H1 (cell line): ENCODE measurements around the gene AQP7. TPM values are rescaled to one million over a fixed set of nuclear protein-coding genes. Genes with fewer than 3 reads are reported as not detected.
A peak's percentile ranks its signal among the peaks of the same experiment; 100 is the strongest.

Experiments
- CTCF ChIA-PET: fragments of 300-600 bp; sonication (Branson Sonifier 250); formaldehyde crosslinking; loops from one replicate; lab custom pipeline; 2021; ENCODE audit not compliant: partially characterized antibody; lab: Charles Lee
- POLR2A ChIA-PET: fragments of 300-600 bp; sonication (Branson Sonifier 250); formaldehyde crosslinking; loops from one replicate; lab custom pipeline; 2021; ENCODE audit warnings: inconsistent platforms; ENCODE audit not compliant: partially characterized antibody; lab: Charles Lee
- DNase-seq, 2 experiments: peaks; one replicate each; pipeline versions ENCODE4 v3.0.0 to v3.0.0-alpha.2; 2010 to 2022; ENCODE audit warnings: low spot score in 2 of 2, low read depth in 1 of 2, mixed read lengths in 1 of 2
- FAIRE-seq: peaks from 2 replicates; lab custom pipeline; 2011; peaks lifted over from hg19 to GRCh38; lab: Jason Lieb, UNC
- H2AFZ ChIP-seq: 2 replicates; pipeline ENCODE4 v1.8.1; 2012; ENCODE audit warnings: low read length, inconsistent platforms
- H2AK5ac ChIP-seq: 2 replicates; pipeline ENCODE4 v1.6.1; 2013; ENCODE audit warnings: low read depth, low read length
- H2BK120ac ChIP-seq: replicated peaks from 2 replicates; pipeline ENCODE3; 2013; ENCODE audit warnings: low read depth, low read length, inconsistent platforms
- H2BK12ac ChIP-seq: 2 replicates; pipeline ENCODE4 v1.6.1; 2013; ENCODE audit warnings: low read depth, low read length
- H2BK15ac ChIP-seq: 2 replicates; pipeline ENCODE4 v1.6.1; 2013; ENCODE audit warnings: low read length
- H2BK20ac ChIP-seq: 2 replicates; pipeline ENCODE4 v1.6.1; 2013; ENCODE audit warnings: low read length
- H2BK5ac ChIP-seq: 2 replicates; pipeline ENCODE4 v1.6.1; 2013; ENCODE audit warnings: low read depth, low read length
- H3K14ac ChIP-seq: 2 replicates; pipeline ENCODE4 v1.6.1; 2013; ENCODE audit warnings: inconsistent platforms; ENCODE audit not compliant: insufficient read length
- H3K18ac ChIP-seq: 2 replicates; pipeline ENCODE4 v1.6.1; 2013; ENCODE audit warnings: low read length; ENCODE audit errors: extremely low read depth
- H3K23ac ChIP-seq: 2 replicates; pipeline ENCODE4 v1.6.1; 2013; ENCODE audit warnings: inconsistent platforms; ENCODE audit not compliant: insufficient read length
- H3K23me2 ChIP-seq: 2 replicates; pipeline ENCODE4 v1.6.1; 2013; ENCODE audit warnings: low read depth, low read length
- H3K27ac ChIP-seq: 2 replicates; pipeline ENCODE4 v1.6.1; 2011; ENCODE audit warnings: low read depth, low read length, inconsistent platforms
- H3K27me3 ChIP-seq, 4 experiments: replicated peaks in 1 of 4; 1 replicate in 1 of 4; 2 replicates in 3 of 4; pipeline versions ENCODE4 v1.6.1 to v1.8.1; 2011 to 2013; ENCODE audit warnings: low read length in 3 of 4, mild to moderate bottlenecking in 3 of 4, inconsistent platforms in 2 of 4, mixed read lengths in 2 of 4, moderate library complexity in 1 of 4; ENCODE audit not compliant: control insufficient read depth in 3 of 4, insufficient read depth in 3 of 4; ENCODE audit errors: extremely low read depth in 1 of 4
- H3K36me3 ChIP-seq, 4 experiments: 2 replicates each; pipeline versions ENCODE4 v1.6.1 to v1.8.1; 2011 to 2013; ENCODE audit warnings: mild to moderate bottlenecking in 4 of 4, low read length in 3 of 4, moderate library complexity in 2 of 4, control low read depth in 1 of 4, inconsistent platforms in 1 of 4; ENCODE audit not compliant: insufficient read depth in 4 of 4, control insufficient read depth in 2 of 4
- H3K4ac ChIP-seq: replicated peaks from 2 replicates; pipeline ENCODE3; 2013; ENCODE audit warnings: low read length, low read depth, mixed read lengths, inconsistent platforms; ENCODE audit not compliant: insufficient read length
- H3K4me1 ChIP-seq, 4 experiments: replicated peaks in 1 of 4; 1 replicate in 1 of 4; 2 replicates in 3 of 4; pipeline versions ENCODE4 v1.6.1 to v1.8.1; 2011 to 2013; ENCODE audit warnings: low read length in 3 of 4, inconsistent platforms in 2 of 4, mixed read lengths in 1 of 4; ENCODE audit not compliant: insufficient read depth in 4 of 4, control insufficient read depth in 3 of 4
- H3K4me2 ChIP-seq, 2 experiments: 2 replicates each; pipeline versions ENCODE4 v1.6.1 to v1.8.1; 2011 to 2013; ENCODE audit warnings: low read depth in 2 of 2, low read length in 2 of 2, control low read depth in 1 of 2, inconsistent platforms in 1 of 2, mild to moderate bottlenecking in 1 of 2; ENCODE audit not compliant: insufficient read depth in 1 of 2
- H3K4me3 ChIP-seq, 4 experiments: fragments of 200-600, 300-600 bp in 1 of 4; sonication (generic), shearing (Covaris generic), sonication (Bioruptor Twin) in 1 of 4; 2 replicates each; pipeline versions ENCODE4 v1.5.1 to v1.8.1; 2011 to 2016; ENCODE audit warnings: low read length in 4 of 4, low read depth in 3 of 4, control low read depth in 2 of 4, inconsistent platforms in 2 of 4, mild to moderate bottlenecking in 2 of 4, mixed read lengths in 1 of 4, moderate library complexity in 1 of 4; ENCODE audit not compliant: insufficient read depth in 2 of 4; ENCODE audit errors: extremely low read depth in 1 of 4
- H3K56ac ChIP-seq: replicated peaks from 2 replicates; pipeline ENCODE3; 2013; ENCODE audit warnings: low read depth, mild to moderate bottlenecking, mixed read lengths, low read length, inconsistent platforms; ENCODE audit not compliant: insufficient read length
- H3K79me1 ChIP-seq: 2 replicates; pipeline ENCODE4 v1.6.1; 2013; ENCODE audit warnings: low read depth, low read length, control low read depth
- H3K79me2 ChIP-seq, 2 experiments: 2 replicates each; pipeline versions ENCODE4 v1.6.1 to v1.8.1; 2012 to 2013; ENCODE audit warnings: low read length in 2 of 2, mild to moderate bottlenecking in 2 of 2, inconsistent platforms in 1 of 2; ENCODE audit not compliant: insufficient read depth in 2 of 2, control insufficient read depth in 1 of 2
- H3K9ac ChIP-seq, 4 experiments: replicated peaks in 1 of 4; 1 replicate in 1 of 4; 2 replicates in 3 of 4; pipeline versions ENCODE4 v1.6.1 to v1.8.1; 2011 to 2013; ENCODE audit warnings: low read depth in 3 of 4, low read length in 3 of 4, control low read depth in 2 of 4, mild to moderate bottlenecking in 2 of 4, moderate library complexity in 2 of 4, inconsistent platforms in 1 of 4; ENCODE audit errors: extremely low read depth in 1 of 4
- H3K9me3 ChIP-seq, 2 experiments: 2 replicates each; pipeline versions ENCODE4 v1.6.1 to v1.8.1; 2012 to 2013; ENCODE audit warnings: mild to moderate bottlenecking in 2 of 2, moderate library complexity in 2 of 2, control low read depth in 1 of 2, inconsistent platforms in 1 of 2, low read depth in 1 of 2, low read length in 1 of 2, mixed read lengths in 1 of 2; ENCODE audit not compliant: insufficient read depth in 2 of 2
- H4K20me1 ChIP-seq, 2 experiments: replicated peaks in 1 of 2; 2 replicates each; pipeline versions ENCODE3 to v1.8.1; 2011 to 2013; ENCODE audit warnings: inconsistent platforms in 2 of 2, low read length in 2 of 2, mild to moderate bottlenecking in 1 of 2; ENCODE audit not compliant: insufficient read depth in 2 of 2, control insufficient read depth in 1 of 2
- H4K5ac ChIP-seq: 2 replicates; pipeline ENCODE4 v1.6.1; 2013; ENCODE audit warnings: low read length, low read depth, mixed read lengths, inconsistent platforms; ENCODE audit not compliant: insufficient read length
- H4K8ac ChIP-seq: 2 replicates; pipeline ENCODE4 v1.8.0; 2013; ENCODE audit warnings: mild to moderate bottlenecking, moderate library complexity, low read length, inconsistent platforms; ENCODE audit not compliant: insufficient read depth; ENCODE audit errors: extremely low read depth
- H4K91ac ChIP-seq: replicated peaks from 2 replicates; pipeline ENCODE3; 2013; ENCODE audit warnings: low read length, mixed read lengths, inconsistent platforms; ENCODE audit not compliant: insufficient read length
- RAD21 ChIP-seq, 2 experiments: IDR thresholded peaks in 1 of 2; conservative IDR thresholded peaks in 1 of 2; 2 replicates each; pipeline ENCODE4 v1.6.1; 2011; ENCODE audit warnings: low read depth in 2 of 2, low read length in 2 of 2, improper control_type of control experiment in 1 of 2, inconsistent platforms in 1 of 2, mild to moderate bottlenecking in 1 of 2, moderate library complexity in 1 of 2
- TBP ChIP-seq: IDR thresholded peaks from 2 replicates; pipeline ENCODE4 v1.6.1; 2011; ENCODE audit warnings: low read depth, low read length, improper control_type of control experiment
- WGBS, 2 experiments: shearing (Covaris generic) in 1 of 2; methylation state at CpG; one replicate each; pipeline versions ENCODE4 v1.1.6 to v1.1.7; 2013 to 2015; ENCODE audit warnings: low lambda C conversion rate in 2 of 2, mixed read lengths in 2 of 2, inconsistent platforms in 1 of 2, low coverage in 1 of 2, missing lambda C conversion rate in 1 of 2; ENCODE audit not compliant: insufficient replicate concordance in 2 of 2, insufficient coverage in 1 of 2, insufficient read length in 1 of 2; ENCODE audit errors: extremely low coverage in 1 of 2, missing lambda C conversion rate in 1 of 2; 5-methylcytosine and 5-hydroxymethylcytosine counted together
- polyA plus RNA-seq, 7 experiments: library from polyadenylated mRNA; depleted of rRNA in 3 of 7; stranded (reverse) in 5 of 7; unstranded in 2 of 7; fragments of >200 nt in 5 of 7; fragments of 200-250 nt in 2 of 7; gene quantifications; 1 replicate in 5 of 7; 2 replicates in 1 of 7; 4 replicates in 1 of 7; pipeline versions ENCODE4 v1.2.1 to v1.2.3, GENCODE V29; 2011 to 2013; ENCODE audit warnings: missing spikeins in 2 of 7, mixed read lengths in 2 of 7
- total RNA-seq: library from RNA; stranded (reverse); fragmentation: NEBNext Ultra II Directional; extraction: Animal tissue kit (Norgen Biotek cat#: 25700); gene quantifications from 2 replicates; pipeline ENCODE4 v1.2.1, GENCODE V29; 2021

Gene AQP7
- total and polyA plus RNA-seq, 2 of the 8 experiments (the other 6 are each of a cell fraction or from before 2014, with no cell fraction given): not detected

- H3K4ac ChIP-seq: no peak overlapping the region
- no peaks in the 10 kb centered on the region for H3K36me3 ChIP-seq
- H3K56ac ChIP-seq: no peak overlapping the region
- H3K4me3 ChIP-seq: no peak overlapping the region
- CTCF ChIA-PET: interaction anchor here (1.3 to 21.6 kb wide), 5 partner anchors 21 to 71 kb away, joined by 3 to 358 read pairs (median 19); partner anchors contain the start of genes AQP7 and NOL6
- H3K4me2 ChIP-seq: peak overlapping the region in 1 of 2 experiments; percentile 11; a peak in 2 of 4 replicates
- no peak for FAIRE-seq
- H2BK12ac ChIP-seq: no peak overlapping the region
- 0 out of 2 replicates have a peak overlapping the region, but pooled peaks have one; percentile 61 for H2BK15ac ChIP-seq
- H3K79me1 ChIP-seq: no peaks in the 10 kb centered on the region
- H4K20me1 ChIP-seq: no peaks in the 10 kb centered on the region
- POLR2A ChIA-PET: interaction anchor here (0.8 to 1.3 kb wide), 2 partner anchors 63 to 71 kb away, joined by 3 to 4 read pairs; no protein-coding TSS in a partner anchor
- no peak overlapping the region for H4K8ac ChIP-seq
- H3K23ac ChIP-seq: no peak overlapping the region
- H2AK5ac ChIP-seq: no peak overlapping the region
- H3K23me2 ChIP-seq: peaks cover 10% of the 10 kb centered on the region; the same call in 1 of the 2 replicates
- no peak overlapping the region; the same call in 1 of the 2 replicates for H2BK5ac ChIP-seq
- peaks cover 0 to 33% (median 16%) of the 10 kb centered on the region in 4 experiments; a peak in 5 of 7 replicates for H3K4me1 ChIP-seq
- H3K14ac ChIP-seq: no peak overlapping the region
- DNase-seq: no peak
- peak in 1 of 2 experiments; percentile 7; a peak in 1 of 4 replicates for TF ChIP-seq RAD21 (IDR thresholded peaks at IDR 0.05 in 1 of 2, conservative IDR thresholded peaks at IDR 0.05 in 1 of 2; ENCODE audit: low read depth in 2 of 2, low read length in 2 of 2)
- no peak for TF ChIP-seq TBP
- no peak overlapping the region for H2BK20ac ChIP-seq
- 72% methylated on average over 11 of the region's 11 CpGs; no CpG with 5 or more reads in 1 of the 2 experiments for WGBS, 2 experiments
- H2BK120ac ChIP-seq: no peak overlapping the region
- H3K18ac ChIP-seq: no peak overlapping the region
- H3K9ac ChIP-seq: no peak overlapping the region
- H4K5ac ChIP-seq: no peak overlapping the region
- H2AFZ ChIP-seq: no peak overlapping the region
- H3K79me2 ChIP-seq: no peaks in the 10 kb centered on the region
- no peaks in the 10 kb centered on the region for H3K9me3 ChIP-seq
- H4K91ac ChIP-seq: peak overlapping the region; percentile 10
- H3K27ac ChIP-seq: no peak overlapping the region
- peaks cover 0 to 23% (median 12%) of the 10 kb centered on the region in 4 experiments; a peak in 5 of 7 replicates for H3K27me3 ChIP-seq
Observed at GRCh38 chr9:33445389-33446239, 43.2 kb upstream of the AQP7 start.
